GM21528 (cell line): ENCODE results near the gene ZFYVE21.

ENCODE experiments used
- ATAC-seq: cut with Tn5 transposase; IDR thresholded peaks from one replicate; pipeline ENCODE4 v1.9.1; 2021; ENCODE audit warnings: mild to moderate bottlenecking, moderate library complexity; ENCODE audit not compliant: unreplicated experiment, low FRiP score

Gene ZFYVE21

DNA sequence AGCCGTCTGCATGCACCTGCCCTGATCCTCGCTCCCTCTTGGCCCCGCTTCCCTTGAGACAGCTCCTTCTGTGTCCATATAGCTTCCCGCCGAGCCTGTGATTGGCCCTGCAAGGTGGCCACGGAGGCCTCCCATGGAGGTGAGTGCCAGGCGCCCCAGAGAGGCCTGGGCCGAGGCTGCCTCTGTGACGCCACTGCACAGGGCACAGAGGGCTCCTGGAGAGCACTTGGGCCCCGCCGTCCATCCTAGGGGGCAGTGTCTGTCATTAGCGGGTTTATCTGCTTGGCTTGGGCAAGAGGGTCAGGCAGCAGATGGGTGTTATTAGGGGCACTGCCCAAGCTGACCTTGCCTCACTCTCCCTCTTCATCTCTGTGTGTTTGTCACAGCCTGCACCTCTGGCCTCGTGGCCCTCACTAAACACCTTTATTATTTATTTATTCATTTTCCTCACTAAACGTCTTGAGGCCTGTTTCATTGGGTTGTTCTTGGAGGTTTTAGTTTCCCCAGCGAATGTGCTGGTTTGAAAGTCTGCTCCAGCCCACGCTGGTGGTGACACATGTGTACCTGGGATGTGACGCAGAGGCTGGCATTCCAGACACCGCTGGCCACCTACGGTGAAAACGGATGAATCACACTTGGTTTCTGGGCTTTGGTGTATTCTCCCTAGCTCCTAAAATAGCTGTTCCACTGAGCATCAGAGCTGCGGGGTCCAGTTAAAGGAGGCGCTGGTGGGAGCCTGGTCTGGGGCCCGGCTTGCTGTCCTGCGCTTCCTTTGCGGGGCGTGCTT, 5.9 kb downstream of the ZFYVE21 start:
- ATAC-seq: no peak

DNA sequence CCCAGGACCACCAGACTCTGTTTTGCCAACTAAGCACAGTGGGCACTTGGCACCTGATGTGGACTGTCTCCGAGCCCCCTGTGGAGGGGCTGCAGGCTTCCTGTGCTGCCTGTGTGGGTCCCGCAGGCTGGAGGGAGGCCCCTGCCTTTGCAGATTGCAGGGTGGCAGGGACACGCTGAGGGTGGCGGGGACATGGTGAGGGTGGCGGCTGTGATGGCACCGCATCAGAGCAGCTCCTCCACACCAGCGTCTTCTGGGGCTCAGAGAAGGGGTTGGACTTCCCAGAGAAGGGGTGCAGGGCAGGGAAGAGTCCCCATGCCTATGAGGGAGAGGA, 8.1 kb downstream of the ZFYVE21 start:
- ATAC-seq: no peak

DNA sequence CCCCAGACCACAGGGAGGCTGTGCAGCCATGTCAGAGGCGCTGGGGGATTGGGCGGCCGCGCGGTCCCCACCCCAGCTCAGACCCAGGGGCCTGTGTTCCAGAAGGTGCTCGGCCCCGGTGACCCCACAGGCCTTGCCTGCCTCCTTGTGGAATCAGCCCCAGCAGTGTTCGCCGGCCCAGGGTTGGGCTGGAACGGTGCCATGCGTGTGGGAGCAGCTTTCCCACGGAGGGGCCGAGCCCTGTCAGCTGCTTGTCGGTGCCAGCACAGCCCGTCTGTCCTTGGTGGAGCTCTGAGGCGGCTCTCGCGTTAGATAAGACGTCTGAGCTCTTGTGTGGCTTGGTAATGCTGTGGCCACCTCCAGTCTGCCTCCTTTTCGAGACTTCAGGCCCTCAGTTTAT, 8.5 kb downstream of the ZFYVE21 start:
- no peak for ATAC-seq

DNA sequence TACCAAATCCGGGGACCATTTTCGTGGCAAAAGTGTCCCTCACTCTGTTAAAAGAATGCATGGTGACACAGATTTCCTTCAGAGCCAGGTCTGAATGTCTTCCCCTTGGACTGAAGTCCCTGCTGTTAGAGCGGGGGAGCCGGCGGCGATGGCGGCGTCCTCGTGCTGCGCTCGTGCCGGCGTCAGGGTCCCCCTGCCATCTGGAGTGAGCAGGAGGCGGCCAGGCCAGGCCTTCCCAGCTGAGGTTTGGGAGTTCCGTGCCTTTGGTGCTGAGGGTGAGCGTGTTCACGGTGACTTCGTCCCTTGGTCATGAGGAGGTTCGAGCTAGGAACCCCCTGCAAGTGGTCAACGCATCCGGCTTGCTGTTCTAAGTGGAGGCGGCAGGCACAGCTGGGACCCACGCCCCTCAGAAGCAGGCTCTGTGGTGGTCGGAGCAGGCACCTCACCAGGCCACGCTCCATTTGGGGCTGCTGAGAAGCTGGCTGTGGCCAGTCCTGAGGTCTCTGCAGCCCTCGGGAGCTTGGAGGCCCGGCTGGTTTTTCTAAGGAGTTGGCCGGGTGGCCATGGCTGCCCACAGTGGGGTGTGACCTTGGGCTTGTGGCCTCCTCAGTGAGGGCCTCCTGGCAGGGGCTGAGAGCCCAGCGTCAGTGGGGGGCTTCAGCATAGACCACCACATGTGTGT, 9.5 kb downstream of the ZFYVE21 start:
- ATAC-seq: no peak

DNA sequence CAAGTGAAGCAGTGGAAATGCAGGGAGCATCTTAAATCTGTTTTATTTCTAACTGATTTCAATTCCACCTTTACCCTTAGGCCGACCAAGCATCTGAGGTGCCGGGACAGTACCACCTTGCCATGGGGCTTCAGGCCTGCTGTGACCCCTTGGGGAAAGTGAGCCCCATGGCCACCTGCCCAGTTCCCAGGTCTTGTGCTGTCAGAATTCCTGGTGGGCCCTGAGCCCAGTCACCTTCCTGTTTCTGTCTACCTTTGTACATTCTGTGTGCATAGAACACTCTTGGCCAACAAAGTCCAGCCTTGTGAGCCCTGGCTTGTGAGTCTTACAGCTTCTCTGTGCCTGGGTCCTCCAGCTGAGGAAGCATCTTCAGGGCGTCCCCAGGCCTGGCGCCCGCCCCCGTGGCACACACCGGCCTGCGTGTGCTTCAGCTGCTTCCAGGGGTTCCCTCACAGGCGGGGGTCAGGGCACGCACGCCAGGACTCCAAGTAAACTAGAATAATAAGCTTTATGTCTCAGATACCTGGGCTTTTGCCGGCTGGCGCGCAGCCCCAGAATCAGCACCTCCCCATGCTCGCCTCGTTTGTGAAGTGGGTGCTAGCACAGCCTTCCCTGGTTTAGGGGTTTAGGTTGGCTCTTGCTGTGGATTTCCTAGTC, 10.3 kb downstream of the ZFYVE21 start:
- ATAC-seq: no peak

DNA sequence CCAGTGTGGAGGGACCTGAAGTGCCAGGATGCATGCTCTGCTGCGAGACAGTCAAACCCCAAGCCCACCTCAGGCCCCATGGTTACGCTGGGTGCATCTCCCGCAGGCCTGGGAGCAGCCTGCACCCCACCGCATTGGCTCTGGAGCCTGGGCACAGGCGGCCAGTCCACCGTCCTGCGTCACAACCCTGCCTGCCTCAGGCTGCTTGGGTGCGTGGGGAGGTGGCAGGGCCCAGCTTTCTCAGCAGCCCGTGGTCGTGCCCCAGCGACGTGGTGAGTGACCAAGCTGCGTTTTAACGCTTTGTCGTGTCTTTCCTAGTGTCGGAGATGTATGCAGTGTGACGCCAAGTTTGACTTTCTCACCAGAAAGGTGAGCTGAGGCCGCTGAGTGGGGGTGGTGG, 10.9 kb downstream of the ZFYVE21 start:
- no peak for ATAC-seq

DNA sequence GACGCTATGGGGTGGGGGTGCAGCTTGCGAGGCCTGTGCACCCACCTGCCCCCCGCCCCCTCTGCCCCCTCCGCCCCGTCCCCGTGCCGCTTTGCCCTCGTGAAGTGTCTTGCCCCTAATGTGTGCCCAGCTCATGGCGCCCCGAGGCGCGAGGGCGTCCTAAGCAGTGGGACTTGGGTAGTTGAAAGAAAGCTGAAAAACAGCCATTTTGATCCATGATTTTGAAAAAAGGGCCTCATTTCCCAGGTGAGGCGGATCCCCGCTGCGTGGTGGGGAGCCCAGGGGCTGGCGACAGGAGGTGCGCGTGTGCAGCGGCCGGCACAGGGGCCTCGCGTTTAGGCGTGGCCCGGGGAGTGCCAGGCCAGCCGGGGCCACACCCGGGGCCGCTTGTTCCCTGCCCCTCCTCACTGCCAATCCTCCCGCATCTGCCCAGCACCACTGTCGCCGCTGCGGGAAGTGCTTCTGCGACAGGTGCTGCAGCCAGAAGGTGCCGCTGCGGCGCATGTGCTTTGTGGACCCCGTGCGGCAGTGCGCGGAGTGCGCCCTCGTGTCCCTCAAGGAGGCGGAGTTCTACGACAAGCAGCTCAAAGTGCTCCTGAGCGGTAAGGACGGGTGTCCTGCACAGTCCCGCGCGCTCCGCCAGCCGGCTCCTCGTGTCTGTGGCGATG, 11.8 kb downstream of the ZFYVE21 start:
- ATAC-seq: no peak

DNA sequence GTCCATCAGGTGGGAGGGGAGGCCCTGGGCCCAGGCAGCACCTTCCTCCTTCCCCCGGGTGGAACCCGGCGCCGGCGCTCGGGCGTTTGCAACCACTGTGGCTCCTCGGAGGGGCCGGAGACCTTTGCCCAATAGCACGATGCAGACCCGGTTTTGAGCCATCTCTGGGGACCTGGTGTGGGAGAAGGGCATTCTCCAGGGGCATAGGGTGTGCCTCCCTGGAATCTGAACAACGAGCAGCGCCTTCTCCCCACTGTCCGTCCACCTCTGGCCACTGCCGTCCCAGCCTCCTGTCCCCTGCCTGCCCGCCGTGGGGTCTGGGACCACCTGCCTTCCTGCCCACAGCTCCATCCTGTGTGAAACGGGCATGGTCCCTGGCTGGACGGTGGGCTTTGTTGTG, 12.5 kb downstream of the ZFYVE21 start:
- no peak for ATAC-seq

DNA sequence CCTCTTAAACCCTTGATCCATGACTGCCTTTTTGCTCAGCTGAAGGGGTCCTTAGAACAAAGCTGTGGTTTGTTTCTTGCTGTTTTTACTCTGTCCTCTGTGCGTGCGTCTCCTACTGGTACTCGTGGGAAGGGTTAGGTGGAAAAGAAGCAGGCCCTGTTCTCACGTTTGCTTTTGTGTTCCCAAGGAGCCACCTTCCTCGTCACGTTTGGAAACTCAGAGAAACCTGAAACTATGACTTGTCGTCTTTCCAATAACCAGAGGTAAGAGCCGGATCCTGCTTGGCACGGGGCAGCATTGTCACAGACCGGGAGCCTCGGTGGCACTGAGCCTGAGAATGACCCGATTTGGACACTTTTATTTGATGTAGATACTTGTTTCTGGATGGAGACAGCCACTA, 13.1 kb downstream of the ZFYVE21 start:
- ATAC-seq: no peak

DNA sequence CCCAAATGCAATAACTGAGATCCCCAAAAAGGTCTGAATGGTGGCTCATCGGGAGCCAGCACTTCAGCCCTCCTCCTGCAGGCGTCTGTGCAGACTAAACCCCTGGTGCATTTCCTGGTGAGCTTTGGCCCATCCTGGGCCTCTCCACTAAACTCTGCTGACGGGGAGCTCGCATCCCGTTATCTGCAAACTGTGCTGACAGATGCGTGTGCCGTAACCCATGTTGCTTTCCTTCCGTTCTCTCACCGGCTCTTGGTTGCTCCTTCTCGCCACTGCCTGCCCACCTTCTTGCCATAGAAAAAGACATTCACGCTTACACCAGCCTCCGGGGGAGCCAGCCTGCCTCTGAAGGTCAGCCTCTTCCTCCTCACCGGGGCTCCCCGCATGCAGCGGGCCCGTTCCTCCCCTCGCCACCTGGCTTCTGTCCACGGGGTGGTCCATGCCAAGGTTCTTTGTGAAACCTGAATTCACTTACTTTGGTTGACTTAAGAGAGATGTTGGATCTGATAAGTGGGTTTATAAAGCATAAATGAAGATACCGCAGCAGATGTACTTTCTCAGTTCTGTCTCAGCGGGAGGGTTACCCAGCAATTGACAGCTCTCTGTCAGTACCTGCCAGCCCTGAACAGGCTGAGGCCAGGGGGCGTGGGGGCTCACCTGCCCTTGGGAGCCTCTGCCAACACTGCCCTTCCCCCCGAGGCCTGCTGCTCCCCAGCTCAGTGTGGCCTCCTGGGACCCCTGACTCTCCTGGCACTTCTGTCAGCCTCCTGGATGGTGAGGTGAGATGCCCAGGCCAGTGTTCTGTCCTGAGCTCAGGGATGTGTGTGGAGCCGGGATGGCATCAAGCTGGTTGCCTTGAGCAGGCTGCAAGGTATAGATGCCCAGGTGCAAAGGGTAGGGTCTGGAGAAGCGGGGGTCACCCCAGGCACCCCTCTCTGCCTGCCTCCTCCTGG, 14.2 kb downstream of the ZFYVE21 start:
- no peak for ATAC-seq

DNA sequence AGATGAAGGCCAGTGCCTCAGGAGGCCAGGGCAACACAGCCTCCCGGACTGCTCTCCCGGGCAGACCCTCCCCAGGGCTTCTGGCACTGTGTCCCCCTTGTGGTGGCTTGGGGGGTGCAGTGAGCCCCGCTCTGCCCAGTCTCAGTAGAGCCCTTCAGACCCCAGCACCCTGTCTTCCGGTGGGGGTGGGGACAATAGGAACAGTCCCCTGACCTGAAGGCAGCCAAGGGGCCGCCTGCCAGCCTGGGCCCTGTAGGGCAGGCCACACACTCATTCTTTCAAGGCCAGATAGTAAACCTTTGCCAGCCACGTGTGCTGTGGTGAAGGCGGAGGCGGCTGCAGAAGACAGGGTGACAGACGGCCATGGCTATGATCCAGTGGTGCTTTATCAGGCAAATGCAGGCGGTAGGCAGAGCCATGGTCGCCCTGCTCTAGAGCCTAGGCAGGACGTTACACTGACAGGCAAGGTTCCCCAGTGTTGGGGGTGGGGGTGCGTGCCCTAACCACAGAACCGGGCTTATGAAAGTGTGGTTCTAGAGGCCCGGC, 15.0 kb downstream of the ZFYVE21 start:
- ATAC-seq: no peak

DNA sequence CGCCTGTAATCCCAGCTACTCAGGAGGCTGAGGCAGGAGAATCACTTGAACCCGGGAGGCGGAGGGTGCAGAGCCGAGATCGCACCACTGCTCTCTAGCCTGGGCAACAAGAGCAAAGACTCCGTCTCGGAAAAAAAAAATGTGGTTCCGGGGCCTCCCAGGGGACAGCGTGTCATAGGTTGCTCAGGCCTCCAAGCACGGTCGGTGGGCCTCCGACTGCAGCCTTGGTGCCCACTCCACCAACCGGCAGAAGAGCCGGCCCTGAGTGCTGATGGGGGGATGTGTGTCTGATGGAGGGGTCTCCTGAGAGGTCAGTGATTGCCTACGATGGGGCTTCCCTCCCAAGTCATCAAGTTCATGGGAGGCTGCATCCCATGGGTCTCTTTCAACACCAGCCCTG, 15.9 kb downstream of the ZFYVE21 start:
- ATAC-seq: no peak

DNA sequence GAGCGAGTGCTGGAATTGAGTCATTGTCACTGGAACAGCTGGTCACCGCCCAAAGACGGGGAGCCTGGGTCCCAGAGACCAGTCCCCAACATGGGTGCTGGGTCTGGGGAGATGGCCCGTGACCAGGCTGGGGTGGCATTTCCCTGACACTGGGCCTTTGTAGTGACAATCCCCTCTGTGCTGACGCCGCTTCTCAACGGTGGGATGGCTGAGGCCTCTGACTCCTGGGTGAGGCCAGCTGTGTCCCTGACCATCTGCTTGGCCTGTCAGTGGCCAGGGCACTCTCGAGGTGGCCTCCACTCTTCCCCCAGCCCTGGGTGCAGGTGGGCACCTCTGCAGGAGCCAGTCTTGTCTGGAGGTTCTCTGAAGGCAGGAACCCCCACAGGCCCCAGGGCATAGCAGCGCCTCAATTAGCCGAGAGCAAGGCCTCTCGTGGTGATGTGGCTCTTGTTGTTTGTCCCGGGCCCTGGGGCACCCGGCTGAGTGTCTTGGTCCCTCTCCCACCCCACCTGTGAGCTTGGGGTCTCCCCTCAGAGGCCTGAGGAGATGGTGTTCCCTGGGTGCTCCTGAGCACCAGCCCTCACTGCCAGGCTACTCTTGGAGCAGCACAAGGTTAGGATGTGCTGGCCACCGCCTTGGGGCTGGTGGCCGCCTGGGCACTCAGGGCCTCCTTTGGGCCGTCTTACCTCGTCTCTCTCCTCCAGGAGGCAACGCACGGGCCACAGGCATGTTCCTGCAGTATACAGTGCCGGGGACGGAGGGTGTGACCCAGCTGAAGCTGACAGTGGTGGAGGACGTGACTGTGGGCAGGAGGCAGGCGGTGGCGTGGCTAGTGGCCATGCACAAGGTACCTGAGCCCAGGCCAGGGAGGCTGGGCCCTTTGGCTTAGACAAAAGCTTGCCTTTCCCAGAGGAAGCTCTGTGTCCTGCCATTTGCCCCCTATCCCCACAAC, 16.6 kb downstream of the ZFYVE21 start:
- no peak for ATAC-seq

DNA sequence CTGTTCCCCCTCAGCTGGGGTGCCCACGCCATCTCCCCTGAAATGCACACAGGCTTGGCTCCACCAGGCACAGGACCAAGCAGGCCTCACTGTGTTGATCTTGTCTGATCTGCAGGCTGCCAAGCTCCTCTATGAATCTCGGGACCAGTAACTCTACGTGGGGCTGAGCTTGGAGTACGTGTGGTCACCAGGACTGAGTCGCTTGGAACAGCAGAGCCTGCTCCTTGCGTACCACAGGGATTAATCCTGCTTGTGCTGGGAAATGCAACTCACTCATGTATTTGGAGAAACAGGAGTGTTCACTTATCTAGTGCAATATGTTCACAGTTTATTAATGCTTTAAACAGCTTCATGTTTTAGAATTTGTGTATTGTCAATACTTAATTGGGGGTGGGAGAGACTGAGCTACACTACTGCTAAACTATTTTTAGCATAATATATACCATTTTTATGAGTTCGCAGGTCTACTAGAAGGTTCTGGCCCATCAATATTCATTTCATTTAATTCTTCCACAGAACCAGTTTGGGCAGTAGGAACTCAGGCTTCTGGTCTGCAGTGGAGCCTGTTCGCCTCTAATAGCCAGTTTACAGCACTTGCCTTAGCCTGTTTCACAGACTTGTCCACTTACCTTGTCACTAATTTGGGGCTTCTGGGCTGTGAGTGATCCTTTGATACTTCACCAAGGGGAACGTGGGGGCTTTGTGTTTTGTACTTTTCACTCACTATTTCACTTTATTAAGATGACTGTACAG, 17.4 kb downstream of the ZFYVE21 start:
- ATAC-seq: no peak

DNA sequence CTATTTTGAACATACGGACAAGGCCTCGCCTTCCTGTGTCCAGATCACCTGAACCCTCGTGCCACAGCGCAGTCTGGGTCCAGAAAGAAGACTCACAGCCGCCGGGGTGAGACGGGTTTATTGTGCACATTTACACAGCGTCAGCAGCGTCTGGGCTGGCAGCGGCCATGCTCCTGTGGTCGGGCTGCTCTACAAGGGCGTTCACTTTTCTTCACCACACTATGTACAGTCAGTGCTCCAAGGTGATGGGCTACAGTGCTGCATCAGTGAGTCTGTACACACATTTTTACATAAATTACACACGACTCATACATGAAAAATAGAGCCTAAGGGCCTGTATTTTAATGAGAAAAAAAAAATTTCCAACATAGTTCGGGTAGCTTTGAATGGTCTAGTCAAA, 18.0 kb downstream of the ZFYVE21 start:
- no peak for ATAC-seq

DNA sequence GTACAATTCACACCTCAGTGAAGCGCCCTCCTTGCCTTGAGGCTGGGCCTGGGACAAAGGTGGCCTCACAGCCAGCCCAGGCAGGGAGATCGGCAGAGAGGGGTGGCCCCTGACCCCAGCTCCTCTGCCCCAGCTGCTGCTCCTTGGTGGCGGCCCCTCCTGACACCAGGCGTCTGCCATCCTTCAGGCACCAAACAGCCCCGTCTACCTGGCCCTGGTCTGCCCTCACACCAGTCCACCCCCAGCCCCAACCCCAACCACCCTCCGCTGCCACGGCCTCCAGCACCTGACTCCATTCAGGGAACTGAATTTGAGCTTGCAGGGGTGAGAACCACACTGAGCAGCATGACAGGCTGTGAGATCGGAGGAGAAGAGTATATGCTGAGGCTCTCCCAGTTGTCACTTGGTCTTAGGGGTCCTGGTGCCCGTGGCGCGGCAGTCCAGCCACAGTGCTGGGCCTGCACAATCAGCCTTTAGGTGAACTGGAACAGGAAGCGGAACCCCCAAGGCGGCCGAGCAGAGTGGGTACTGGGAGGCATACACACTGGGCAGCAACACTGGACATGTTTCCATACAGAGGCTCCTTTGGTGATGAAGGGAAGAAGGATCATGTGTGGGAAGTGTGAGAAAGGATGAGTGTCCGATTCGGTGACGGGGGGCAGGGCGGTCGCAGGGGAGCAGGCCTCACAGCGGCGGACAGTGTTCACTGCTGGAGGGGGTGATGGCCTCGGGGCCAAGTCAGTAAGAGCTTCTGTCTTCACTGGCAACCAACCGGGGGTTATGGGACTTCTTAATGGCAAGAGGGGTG, 18.7 kb downstream of the ZFYVE21 start:
- ATAC-seq: no peak

DNA sequence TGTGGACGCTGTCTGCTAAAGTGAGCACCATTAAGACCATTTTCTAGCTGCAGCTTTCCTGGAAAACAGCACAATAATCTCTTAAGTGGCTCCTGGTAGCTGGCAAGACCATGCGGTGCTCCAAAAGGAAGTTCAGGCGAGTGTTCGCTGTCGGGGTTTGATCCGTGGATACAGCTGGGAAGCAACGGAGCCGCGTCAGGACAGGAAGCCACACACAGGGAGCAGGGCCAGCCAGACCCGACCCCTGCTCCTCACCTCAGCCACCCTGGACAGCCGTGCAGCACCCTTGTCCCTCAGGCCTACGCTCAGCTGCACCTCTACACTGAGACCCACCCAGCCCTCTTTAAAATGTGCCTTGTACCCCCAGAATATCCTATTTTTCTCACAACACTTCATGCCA, 19.4 kb downstream of the ZFYVE21 start:
- no peak for ATAC-seq
